Measurements from ENCODE around the gene TBC1D8. TPM values are rescaled to one million over a fixed set of nuclear protein-coding genes. Genes with fewer than 3 reads are reported as not detected.

Gene TBC1D8
- total and polyA plus RNA-seq, 9 of the 15 experiments (the other 6 are each of a cell fraction or from before 2014, with no cell fraction given): 0.36 to 1.3 (median 0.82) TPM

DNA sequence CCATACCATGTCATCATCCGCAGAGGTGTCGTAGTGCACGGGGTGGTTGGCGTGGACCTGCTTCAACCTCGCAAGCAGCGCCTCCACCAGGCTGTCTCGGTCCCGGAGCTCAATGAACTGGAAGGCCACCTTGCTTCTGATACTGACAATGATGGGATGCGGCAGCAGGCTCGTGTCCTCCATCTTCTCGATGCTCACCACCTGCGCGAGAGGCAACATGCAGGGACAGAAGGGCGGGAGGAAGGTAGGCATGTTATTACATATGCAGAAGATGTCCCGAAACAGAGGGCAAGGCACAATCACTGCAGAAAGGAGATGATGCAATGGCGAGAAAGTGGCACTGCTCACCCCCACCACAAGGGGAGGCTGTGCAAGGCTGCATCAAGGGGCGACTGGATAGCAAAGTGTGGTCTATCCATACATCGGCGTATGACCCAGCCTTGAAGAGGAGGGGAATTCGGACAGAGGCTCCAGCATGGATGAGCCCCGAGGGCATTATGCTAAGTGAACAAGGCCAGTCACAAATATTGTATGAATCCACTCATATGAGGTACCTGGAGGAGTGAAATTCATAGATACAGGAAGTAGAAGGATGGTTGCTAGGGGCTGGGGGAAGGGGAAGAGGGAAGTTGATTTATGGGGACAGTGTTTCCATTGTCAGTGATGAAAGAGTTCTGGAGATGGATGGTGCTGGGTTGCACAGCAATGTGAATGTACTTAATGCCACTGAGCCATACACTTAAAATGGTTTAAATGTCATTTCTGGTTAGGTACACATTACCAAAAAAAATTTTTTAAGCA is 112.5 kb downstream of the TBC1D8 start (continued):
- TF ChIP-seq, protein P1, sequence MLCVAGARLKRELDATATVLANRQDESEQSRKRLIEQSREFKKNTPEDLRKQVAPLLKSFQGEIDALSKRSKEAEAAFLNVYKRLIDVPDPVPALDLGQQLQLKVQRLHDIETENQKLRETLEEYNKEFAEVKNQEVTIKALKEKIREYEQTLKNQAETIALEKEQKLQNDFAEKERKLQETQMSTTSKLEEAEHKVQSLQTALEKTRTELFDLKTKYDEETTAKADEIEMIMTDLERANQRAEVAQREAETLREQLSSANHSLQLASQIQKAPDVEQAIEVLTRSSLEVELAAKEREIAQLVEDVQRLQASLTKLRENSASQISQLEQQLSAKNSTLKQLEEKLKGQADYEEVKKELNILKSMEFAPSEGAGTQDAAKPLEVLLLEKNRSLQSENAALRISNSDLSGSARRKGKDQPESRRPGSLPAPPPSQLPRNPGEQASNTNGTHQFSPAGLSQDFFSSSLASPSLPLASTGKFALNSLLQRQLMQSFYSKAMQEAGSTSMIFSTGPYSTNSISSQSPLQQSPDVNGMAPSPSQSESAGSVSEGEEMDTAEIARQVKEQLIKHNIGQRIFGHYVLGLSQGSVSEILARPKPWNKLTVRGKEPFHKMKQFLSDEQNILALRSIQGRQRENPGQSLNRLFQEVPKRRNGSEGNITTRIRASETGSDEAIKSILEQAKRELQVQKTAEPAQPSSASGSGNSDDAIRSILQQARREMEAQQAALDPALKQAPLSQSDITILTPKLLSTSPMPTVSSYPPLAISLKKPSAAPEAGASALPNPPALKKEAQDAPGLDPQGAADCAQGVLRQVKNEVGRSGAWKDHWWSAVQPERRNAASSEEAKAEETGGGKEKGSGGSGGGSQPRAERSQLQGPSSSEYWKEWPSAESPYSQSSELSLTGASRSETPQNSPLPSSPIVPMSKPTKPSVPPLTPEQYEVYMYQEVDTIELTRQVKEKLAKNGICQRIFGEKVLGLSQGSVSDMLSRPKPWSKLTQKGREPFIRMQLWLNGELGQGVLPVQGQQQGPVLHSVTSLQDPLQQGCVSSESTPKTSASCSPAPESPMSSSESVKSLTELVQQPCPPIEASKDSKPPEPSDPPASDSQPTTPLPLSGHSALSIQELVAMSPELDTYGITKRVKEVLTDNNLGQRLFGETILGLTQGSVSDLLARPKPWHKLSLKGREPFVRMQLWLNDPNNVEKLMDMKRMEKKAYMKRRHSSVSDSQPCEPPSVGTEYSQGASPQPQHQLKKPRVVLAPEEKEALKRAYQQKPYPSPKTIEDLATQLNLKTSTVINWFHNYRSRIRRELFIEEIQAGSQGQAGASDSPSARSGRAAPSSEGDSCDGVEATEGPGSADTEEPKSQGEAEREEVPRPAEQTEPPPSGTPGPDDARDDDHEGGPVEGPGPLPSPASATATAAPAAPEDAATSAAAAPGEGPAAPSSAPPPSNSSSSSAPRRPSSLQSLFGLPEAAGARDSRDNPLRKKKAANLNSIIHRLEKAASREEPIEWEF (CRISPR knock-in tag; IDR thresholded peaks at IDR 0.05): no peak
- TF ChIP-seq NFE2L1 (tag; IDR thresholded peaks at IDR 0.05; ENCODE audit: borderline replicate concordance, low read depth) (no peak), POLR2A (conservative IDR thresholded peaks at IDR 0.05) (no peak), HDAC8 (tag; IDR thresholded peaks at IDR 0.05) (peak; percentile 85; the same call in 1 of the 2 replicates), PHF20 (IDR thresholded peaks at IDR 0.05; ENCODE audit: partially characterized antibody) (no peak), PTBP1 (IDR thresholded peaks at IDR 0.05; ENCODE audit: low read depth, low read length) (no peak), ZNF766 (CRISPR knock-in tag; conservative IDR thresholded peaks at IDR 0.05) (no peak), RBM22 (IDR thresholded peaks at IDR 0.05; ENCODE audit: low read depth, low read length, poor library complexity, severe bottlenecking) (no peak), HDAC6 (IDR thresholded peaks at IDR 0.05; ENCODE audit: low read depth, low read length) (no peak), ESRRB (CRISPR knock-in tag; IDR thresholded peaks at IDR 0.05; ENCODE audit: borderline replicate concordance) (no peak), KHSRP (IDR thresholded peaks at IDR 0.05) (no peak), ZNF384 (IDR thresholded peaks at IDR 0.05; ENCODE audit: low read depth, low read length) (no peak), ARID2 (IDR thresholded peaks at IDR 0.05) (no peak), FOXM1 (IDR thresholded peaks at IDR 0.05; ENCODE audit: low read depth) (no peak), FOXM1 (CRISPR knock-in tag; IDR thresholded peaks at IDR 0.05; ENCODE audit: low read depth) (no peak), FOXP4 (CRISPR knock-in tag; IDR thresholded peaks at IDR 0.05; ENCODE audit: borderline replicate concordance) (no peak)
- TF ChIP-seq, protein P2, sequence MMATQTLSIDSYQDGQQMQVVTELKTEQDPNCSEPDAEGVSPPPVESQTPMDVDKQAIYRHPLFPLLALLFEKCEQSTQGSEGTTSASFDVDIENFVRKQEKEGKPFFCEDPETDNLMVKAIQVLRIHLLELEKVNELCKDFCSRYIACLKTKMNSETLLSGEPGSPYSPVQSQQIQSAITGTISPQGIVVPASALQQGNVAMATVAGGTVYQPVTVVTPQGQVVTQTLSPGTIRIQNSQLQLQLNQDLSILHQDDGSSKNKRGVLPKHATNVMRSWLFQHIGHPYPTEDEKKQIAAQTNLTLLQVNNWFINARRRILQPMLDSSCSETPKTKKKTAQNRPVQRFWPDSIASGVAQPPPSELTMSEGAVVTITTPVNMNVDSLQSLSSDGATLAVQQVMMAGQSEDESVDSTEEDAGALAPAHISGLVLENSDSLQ (IDR thresholded peaks at IDR 0.05): peak; percentile 96
- TF ChIP-seq, protein P3, sequence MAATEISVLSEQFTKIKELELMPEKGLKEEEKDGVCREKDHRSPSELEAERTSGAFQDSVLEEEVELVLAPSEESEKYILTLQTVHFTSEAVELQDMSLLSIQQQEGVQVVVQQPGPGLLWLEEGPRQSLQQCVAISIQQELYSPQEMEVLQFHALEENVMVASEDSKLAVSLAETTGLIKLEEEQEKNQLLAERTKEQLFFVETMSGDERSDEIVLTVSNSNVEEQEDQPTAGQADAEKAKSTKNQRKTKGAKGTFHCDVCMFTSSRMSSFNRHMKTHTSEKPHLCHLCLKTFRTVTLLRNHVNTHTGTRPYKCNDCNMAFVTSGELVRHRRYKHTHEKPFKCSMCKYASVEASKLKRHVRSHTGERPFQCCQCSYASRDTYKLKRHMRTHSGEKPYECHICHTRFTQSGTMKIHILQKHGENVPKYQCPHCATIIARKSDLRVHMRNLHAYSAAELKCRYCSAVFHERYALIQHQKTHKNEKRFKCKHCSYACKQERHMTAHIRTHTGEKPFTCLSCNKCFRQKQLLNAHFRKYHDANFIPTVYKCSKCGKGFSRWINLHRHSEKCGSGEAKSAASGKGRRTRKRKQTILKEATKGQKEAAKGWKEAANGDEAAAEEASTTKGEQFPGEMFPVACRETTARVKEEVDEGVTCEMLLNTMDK (IDR thresholded peaks at IDR 0.05; ENCODE audit: borderline replicate concordance, insufficient read depth, low read depth, low read length, poor library complexity, severe bottlenecking): peak; percentile 15

Measured in K562 (cell line).